Measurements from ENCODE around the gene ZDHHC7. TPM values are rescaled to one million over a fixed set of nuclear protein-coding genes. Genes with fewer than 3 reads are reported as not detected.

ZDHHC7 gene
- total and polyA plus RNA-seq, 9 of the 15 experiments (the other 6 are each of a cell fraction or from before 2014, with no cell fraction given) = 1.7 to 49.7 (median 37.4) TPM

DNA sequence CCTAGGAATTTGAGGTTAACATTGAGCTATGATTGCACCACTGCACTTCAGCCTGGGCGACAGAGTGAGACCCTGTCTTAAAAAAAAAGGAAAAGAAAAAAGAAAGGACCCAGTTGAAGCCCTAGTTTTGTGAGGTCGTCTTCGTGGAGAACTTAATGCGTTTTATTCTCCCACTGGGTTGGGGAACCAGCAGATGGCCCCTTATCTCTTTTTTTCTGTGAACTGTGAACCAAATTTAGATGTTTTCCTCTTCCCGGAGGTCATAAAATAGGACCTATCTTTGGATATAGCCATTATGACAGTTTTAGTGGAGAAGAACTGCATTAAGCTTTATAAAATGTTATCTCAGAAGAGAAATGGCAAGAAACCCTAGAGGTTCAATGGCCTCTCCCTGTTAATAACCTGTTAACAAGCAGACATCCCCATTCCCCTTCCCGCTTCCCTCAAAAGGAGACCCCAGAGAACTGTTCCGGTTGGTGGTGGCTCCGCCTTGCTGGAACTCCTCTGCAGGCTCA, 39.8 kb upstream of the ZDHHC7 start (continued):
- TF ChIP-seq, protein P1, sequence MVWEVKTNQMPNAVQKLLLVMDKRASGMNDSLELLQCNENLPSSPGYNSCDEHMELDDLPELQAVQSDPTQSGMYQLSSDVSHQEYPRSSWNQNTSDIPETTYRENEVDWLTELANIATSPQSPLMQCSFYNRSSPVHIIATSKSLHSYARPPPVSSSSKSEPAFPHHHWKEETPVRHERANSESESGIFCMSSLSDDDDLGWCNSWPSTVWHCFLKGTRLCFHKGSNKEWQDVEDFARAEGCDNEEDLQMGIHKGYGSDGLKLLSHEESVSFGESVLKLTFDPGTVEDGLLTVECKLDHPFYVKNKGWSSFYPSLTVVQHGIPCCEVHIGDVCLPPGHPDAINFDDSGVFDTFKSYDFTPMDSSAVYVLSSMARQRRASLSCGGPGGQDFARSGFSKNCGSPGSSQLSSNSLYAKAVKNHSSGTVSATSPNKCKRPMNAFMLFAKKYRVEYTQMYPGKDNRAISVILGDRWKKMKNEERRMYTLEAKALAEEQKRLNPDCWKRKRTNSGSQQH (CRISPR knock-in tag; IDR thresholded peaks at IDR 0.05) = 0 out of 2 replicates have a peak, but pooled peaks have one; percentile 36
- TF ChIP-seq PHF8 (IDR thresholded peaks at IDR 0.05; ENCODE audit: borderline replicate concordance, low read length) (no peak), XRCC4 (IDR thresholded peaks at IDR 0.05; ENCODE audit: extremely low read depth, insufficient read depth, insufficient read length) (no peak), RBM14 (IDR thresholded peaks at IDR 0.05; ENCODE audit: borderline replicate concordance, insufficient read depth, low read depth, low read length) (no peak), SIRT6 (IDR thresholded peaks at IDR 0.05; ENCODE audit: low read depth, low read length) (no peak), ZNF717 (CRISPR knock-in tag; IDR thresholded peaks at IDR 0.05) (no peak), OTX1 (CRISPR knock-in tag; IDR thresholded peaks at IDR 0.05) (no peak), SMAD3 (CRISPR knock-in tag; conservative IDR thresholded peaks at IDR 0.05) (no peak), HNRNPUL1 (IDR thresholded peaks at IDR 0.05; ENCODE audit: low read length) (no peak), ZFP36 (IDR thresholded peaks at IDR 0.05; ENCODE audit: low read depth, low read length, partially characterized antibody) (no peak), HMGN3 (IDR thresholded peaks at IDR 0.05; ENCODE audit: borderline replicate concordance, extremely low read depth, insufficient read length, low read depth, low read length) (no peak), BRD4 (IDR thresholded peaks at IDR 0.05) (no peak), GTF2F1 (IDR thresholded peaks at IDR 0.05; ENCODE audit: low read depth, low read length) (no peak), BRF1 (IDR thresholded peaks at IDR 0.05; ENCODE audit: borderline replicate concordance, extremely low read depth, insufficient read length) (no peak), TCFL5 (CRISPR knock-in tag; conservative IDR thresholded peaks at IDR 0.05) (no peak), RFX5 (IDR thresholded peaks at IDR 0.05; ENCODE audit: low read depth, low read length) (no peak), RB1 (IDR thresholded peaks at IDR 0.05; ENCODE audit: low read depth) (no peak), ZNF764 (CRISPR knock-in tag; IDR thresholded peaks at IDR 0.05; ENCODE audit: low read depth) (no peak), ZNF696 (CRISPR knock-in tag; conservative IDR thresholded peaks at IDR 0.05) (no peak), TFAM (CRISPR knock-in tag; conservative IDR thresholded peaks at IDR 0.05) (no peak), FOXK2 (conservative IDR thresholded peaks at IDR 0.05 in 1 of 2, IDR thresholded peaks at IDR 0.05 in 1 of 2; ENCODE audit: low read depth in 2 of 2) (no peak), RBFOX2 (IDR thresholded peaks at IDR 0.05; ENCODE audit: low read depth, low read length) (no peak), ARNT (IDR thresholded peaks at IDR 0.05) (peak in 1 of 2 experiments; percentile 4; a peak in 1 of 4 replicates), NFATC3 (IDR thresholded peaks at IDR 0.05) (no peak), CREBBP (IDR thresholded peaks at IDR 0.05; ENCODE audit: low read depth, low read length) (no peak), DMBX1 (CRISPR knock-in tag; IDR thresholded peaks at IDR 0.05; ENCODE audit: borderline replicate concordance) (no peak), STAT5B (CRISPR knock-in tag; IDR thresholded peaks at IDR 0.05) (no peak)
- TF ChIP-seq, protein P2, sequence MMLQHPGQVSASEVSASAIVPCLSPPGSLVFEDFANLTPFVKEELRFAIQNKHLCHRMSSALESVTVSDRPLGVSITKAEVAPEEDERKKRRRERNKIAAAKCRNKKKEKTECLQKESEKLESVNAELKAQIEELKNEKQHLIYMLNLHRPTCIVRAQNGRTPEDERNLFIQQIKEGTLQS (IDR thresholded peaks at IDR 0.05) = no peak
- TF ChIP-seq, protein P2 (CRISPR knock-in tag; conservative IDR thresholded peaks at IDR 0.05) = no peak
- TF ChIP-seq, protein P3, sequence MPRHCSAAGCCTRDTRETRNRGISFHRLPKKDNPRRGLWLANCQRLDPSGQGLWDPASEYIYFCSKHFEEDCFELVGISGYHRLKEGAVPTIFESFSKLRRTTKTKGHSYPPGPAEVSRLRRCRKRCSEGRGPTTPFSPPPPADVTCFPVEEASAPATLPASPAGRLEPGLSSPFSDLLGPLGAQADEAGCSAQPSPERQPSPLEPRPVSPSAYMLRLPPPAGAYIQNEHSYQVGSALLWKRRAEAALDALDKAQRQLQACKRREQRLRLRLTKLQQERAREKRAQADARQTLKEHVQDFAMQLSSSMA (CRISPR knock-in tag; IDR thresholded peaks at IDR 0.05) = no peak

Measured in K562 (cell line).